Measurements from ENCODE around the gene KRTAP10-11. TPM values are rescaled to one million over a fixed set of nuclear protein-coding genes. Genes with fewer than 3 reads are reported as not detected.

Gene KRTAP10-11
- total RNA-seq, 1 donor = not detected

- no peak for TF ChIP-seq CTCF (IDR thresholded peaks at IDR 0.05; ENCODE audit: insufficient read depth, low read length)
- no peak for DNase-seq (ENCODE audit: low read depth)
- no peak overlapping the region for H3K4me3 ChIP-seq (ENCODE audit: low read depth, low read length)
Measured at GRCh38 chr21:44671911-44672310, 25.7 kb downstream of the KRTAP10-11 start.

DNA sequence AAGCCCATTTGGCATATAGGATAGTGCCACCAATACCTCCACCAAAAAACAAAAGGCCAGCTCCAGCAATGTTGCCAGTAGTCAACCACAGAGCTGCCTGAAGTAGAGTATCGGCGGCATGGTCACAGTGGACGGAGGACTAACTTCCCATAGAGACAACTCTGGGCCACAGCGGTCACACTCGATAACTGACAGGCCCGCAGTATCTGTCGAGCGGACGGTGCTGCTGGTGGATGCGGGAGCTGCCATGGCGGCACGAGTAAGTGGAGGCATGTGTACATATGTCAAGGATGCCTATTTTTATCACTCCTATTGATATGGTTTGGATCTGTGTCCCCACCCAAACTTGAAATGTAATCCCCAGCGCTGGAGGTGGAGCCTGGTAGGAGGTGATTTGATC lies 31.7 kb downstream of the KRTAP10-11 start:
- no peak for DNase-seq (ENCODE audit: low read depth)
- no peak overlapping the region for H3K4me3 ChIP-seq (ENCODE audit: low read depth, low read length)
- no peak for TF ChIP-seq CTCF (IDR thresholded peaks at IDR 0.05; ENCODE audit: insufficient read depth, low read length)

DNA sequence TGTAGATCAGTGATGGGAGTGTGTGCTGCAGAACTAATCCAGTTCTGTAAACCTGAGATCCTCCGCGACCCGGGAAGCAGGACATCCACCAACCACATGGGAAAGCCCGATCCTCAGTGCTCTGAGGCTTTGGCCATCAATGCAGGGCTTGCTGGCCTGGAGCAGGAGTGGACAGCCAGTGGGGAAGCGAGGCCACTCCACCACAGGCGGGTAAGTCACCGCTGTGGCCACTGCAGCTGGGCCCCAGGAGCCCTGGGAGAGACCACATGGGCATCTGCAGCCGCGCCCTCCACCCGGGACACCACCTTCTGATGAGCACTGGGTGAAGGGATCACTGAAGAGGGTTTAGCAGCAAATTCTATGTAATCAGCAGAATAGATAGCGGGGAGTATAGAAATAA lies 34.9 kb downstream of the KRTAP10-11 start:
- no peak for DNase-seq (ENCODE audit: low read depth)
- TF ChIP-seq CTCF (IDR thresholded peaks at IDR 0.05; ENCODE audit: insufficient read depth, low read length) = no peak
- no peak overlapping the region for H3K4me3 ChIP-seq (ENCODE audit: low read depth, low read length)

DNA sequence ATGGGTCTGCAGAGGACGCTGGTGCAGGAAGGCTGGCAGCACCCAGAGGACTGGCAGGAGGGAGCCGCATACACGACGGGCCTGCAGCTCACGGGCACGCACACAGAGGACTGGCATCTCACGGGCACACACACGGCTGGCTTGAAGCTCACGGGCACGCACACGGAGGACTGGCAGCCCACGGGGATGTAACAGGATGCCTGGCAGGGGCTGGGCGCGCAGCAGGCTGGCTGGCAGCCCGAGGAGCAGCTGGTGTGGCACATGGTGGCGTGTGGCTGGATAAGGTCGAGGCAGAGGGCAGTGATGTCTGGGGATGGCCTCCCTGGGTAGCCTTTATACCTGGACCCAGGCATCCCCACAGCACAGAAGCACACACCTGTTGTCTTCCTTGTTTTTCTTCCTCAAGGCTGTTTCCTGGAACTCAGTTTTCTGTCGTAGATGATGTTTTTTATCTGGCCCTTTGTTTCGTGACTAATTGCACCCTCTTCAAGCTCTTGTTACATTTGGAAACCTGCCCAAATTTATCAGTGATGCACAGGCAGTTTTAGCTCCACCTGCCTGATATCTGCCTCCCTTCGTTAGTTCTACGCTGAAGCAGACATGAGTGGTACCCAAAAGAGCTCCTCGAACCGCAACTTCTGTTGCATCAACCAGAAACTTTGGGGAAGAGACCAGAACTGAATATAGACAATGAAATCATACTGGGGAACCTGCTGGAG lies 35.8 kb downstream of the KRTAP10-11 start, which contains the start of gene KRTAP12-1:
KRTAP12-1 (minus strand) TSS at position 303 of the 719 bp plus-strand sequence; CDS start at position 263, 40 bp downstream.
- H3K4me3 ChIP-seq (ENCODE audit: low read depth, low read length) = no peak within 1 kb of the TSS
- no peak for TF ChIP-seq CTCF (IDR thresholded peaks at IDR 0.05; ENCODE audit: insufficient read depth, low read length)

GRCh38 chr21:44682580-44683151 lies 36.5 kb downstream of the KRTAP10-11 start:
- no peak overlapping the region for H3K4me3 ChIP-seq (ENCODE audit: low read depth, low read length)
- no peak for DNase-seq (ENCODE audit: low read depth)
- TF ChIP-seq CTCF (IDR thresholded peaks at IDR 0.05; ENCODE audit: insufficient read depth, low read length) = no peak

More for the DNA sequence above, 35.8 kb downstream of the KRTAP10-11 start, which contains the start of gene KRTAP12-1:
- DNase-seq (ENCODE audit: low read depth) = no peak

DNA sequence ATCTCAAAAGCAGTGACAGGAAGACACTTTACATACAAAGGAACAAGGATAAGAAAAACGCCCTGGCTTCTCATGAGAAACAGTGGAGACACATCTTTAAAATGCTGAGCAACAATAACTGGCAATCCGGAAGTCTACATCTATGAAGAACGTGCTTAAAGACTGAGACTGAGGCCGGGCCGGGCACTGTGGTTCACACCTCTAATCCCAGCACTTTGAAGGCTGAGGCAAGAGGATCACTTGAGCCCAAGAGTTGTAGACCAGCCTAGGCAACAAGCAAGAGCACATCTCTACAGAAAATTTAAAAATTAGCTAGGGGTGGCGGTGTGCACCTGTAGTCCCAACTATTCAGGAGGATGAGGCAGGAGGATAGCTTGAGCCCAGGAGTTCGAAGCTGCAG lies 37.9 kb downstream of the KRTAP10-11 start:
- H3K4me3 ChIP-seq (ENCODE audit: low read depth, low read length) = no peak overlapping the region
- no peak for TF ChIP-seq CTCF (IDR thresholded peaks at IDR 0.05; ENCODE audit: insufficient read depth, low read length)
- no peak for DNase-seq (ENCODE audit: low read depth)

All from fibroblast of the aortic adventitia (primary cell).